Pancreas (tissue), 10 donors: ENCODE data around the gene PCCA. TPM values are rescaled to one million over a fixed set of nuclear protein-coding genes. Genes with fewer than 3 reads are reported as not detected.

Experiments used
- ATAC-seq, 4 donors: fragments of 200-7000 bp; cut with Tn5 transposase; one replicate each; pipeline versions ENCODE4 v1.8.0 to v1.9.1; 2020; ENCODE audit warnings: mild to moderate bottlenecking in 4 of 4, moderate library complexity in 4 of 4
- DNase-seq, 6 donors: peaks; one replicate each; pipeline ENCODE4 v3.0.0-alpha.2; 2020
- FAIRE-seq: peaks from 2 replicates; lab custom pipeline; 2012; peaks lifted over from hg19 to GRCh38; lab: Jason Lieb, UNC
- H3K27ac ChIP-seq, 4 donors: fragments of 200-600 bp; sonication (generic); 1 replicate in 3 of 4; 2 replicates in 1 of 4; pipeline versions ENCODE4 v1.5.0 to v1.8.0; 2020
- H3K27me3 ChIP-seq, 4 donors: fragments of 200-600 bp; one replicate each; pipeline ENCODE4 v1.8.0; 2021
- H3K36me3 ChIP-seq, 3 donors: fragments of 200-600 bp; sonication (generic) in 1 of 3; one replicate each; pipeline versions ENCODE4 v1.5.0 to v1.8.0; 2020 to 2021
- H3K4me1 ChIP-seq, 3 donors: fragments of 200-600 bp; one replicate each; pipeline ENCODE4 v1.8.0; 2021
- H3K4me3 ChIP-seq, 4 donors: fragments of 200-600 bp; sonication (generic) in 2 of 4; one replicate each; pipeline versions ENCODE4 v1.5.0 to v1.8.0; 2020 to 2021
- H3K9me3 ChIP-seq, 4 donors: fragments of 200-600 bp; one replicate each; pipeline ENCODE4 v1.8.0; 2021
- CTCF ChIP-seq, 4 donors: fragments of 200-600 bp; sonication (generic) in 3 of 4; IDR thresholded peaks; one replicate each; pipeline versions ENCODE4 v1.5.0 to v1.8.0; 2021; ENCODE audit warnings: antibody characterized with exemption in 4 of 4
- WGBS, 2 donors: extraction: QIAGEN DNeasy Blood & Tissue Kit; methylation state at CpG; one replicate each; pipeline ENCODE4 v1.1.7; 2013; 5-methylcytosine and 5-hydroxymethylcytosine counted together
- intact Hi-C, 3 donors: fragments of 100-400 bp; cut with DNase I; formaldehyde crosslinking; loops; one replicate each; pipeline versions ENCODE4 v1.11.1 to v1.14.2; 2022
- polyA plus RNA-seq, 2 donors: library from polyadenylated mRNA; stranded (reverse); fragments of 200-250 nt; gene quantifications; one replicate each; pipeline ENCODE4 v1.2.3, GENCODE V29; 2013
- total RNA-seq, 6 donors: library from RNA; stranded (reverse); fragmentation: NEBNext Ultra II Directional in 4 of 6; extraction: Animal tissue kit (Norgen Biotek cat#: 25700) in 4 of 6; gene quantifications; one replicate each; pipeline versions ENCODE4 v1.2.1 to v1.2.4, GENCODE V29; 2021 to 2023
- donor health status: healthy with polysubstance abuse.
- donor health status: DM: no; HTN: no; CAD: no; lungs with moderate emphysema.
- donor health status: DM: no; HTN: no; CAD: no.
- donor health status: control.
- donor health status: control.
- donor health status: Bipolar disorder and iron deficiency.
- donor health status: DM: yes; HTN: yes; CAD: no.
- donor health status: DM: no; HTN: no; CAD: no.
- donor health status: DM: no; HTN: no; CAD: no.
- donor health status: DM: yes; HTN: yes; CAD: no.

The PCCA gene
- total and polyA plus RNA-seq, 8 donors: 14.2 to 32.1 (median 24.1) TPM

DNA sequence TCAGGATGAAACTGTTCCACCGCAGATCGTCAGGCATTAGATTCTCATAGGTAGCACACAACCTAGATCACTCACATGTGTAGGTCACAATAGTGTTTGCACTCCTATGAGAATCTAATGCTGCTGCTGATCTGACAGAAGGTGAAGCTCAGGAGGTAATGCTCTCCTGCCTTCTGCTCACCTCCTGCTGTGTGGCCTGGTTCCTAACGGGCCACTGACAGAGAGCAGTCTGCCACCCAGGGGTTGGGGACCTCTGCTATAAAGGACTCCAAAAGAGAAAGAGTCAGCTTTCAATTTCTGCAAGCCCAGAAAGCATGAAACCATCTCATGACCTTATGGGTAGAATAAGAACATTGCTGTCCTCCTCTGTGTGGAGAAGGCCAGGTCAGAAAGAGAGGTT, 43.5 kb upstream of the PCCA start:
- FAIRE-seq (no peak), ATAC-seq (no peak), DNase-seq (no peak)
- TF ChIP-seq CTCF (IDR thresholded peaks at IDR 0.05): no peak
- H3K9me3 ChIP-seq: no peaks in the 10 kb centered on the region
- no peaks in the 10 kb centered on the region for H3K36me3 ChIP-seq
- H3K27ac ChIP-seq: no peak overlapping the region
- intact Hi-C loops: no loop called here
- H3K27me3 ChIP-seq: no peaks in the 10 kb centered on the region
- H3K4me1 ChIP-seq: peaks cover 0 to 2% (median 0%) of the 10 kb centered on the region in 3 donors
- WGBS, 2 donors: 64 to 75% methylated on average over 3 of the region's 3 CpGs
- H3K4me3 ChIP-seq: no peak overlapping the region

DNA sequence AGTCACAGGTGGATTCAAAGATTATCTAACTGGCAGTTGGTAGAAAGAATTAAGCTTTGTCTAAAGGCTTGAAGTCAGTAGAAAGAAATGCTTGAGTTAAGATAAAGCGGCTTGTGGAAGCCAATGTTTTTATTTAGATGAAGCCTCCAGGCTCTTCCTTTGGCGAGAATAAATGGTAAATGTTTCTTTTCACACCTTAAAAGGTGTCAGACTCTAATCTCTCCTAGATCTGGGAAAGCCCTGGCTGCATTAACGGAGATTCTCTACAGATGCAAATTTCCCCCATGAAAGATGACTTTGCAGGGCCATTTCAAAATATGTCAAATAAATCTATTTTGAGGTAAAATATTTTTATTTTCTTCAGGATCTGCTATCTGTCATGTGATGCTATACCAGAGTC, 37.8 kb upstream of the PCCA start:
- Histone ChIP-seq H3K4me1 (no peaks in the 10 kb centered on the region), H3K27ac (no peak overlapping the region), H3K36me3 (no peaks in the 10 kb centered on the region), H3K27me3 (no peaks in the 10 kb centered on the region), H3K4me3 (no peak overlapping the region), H3K9me3 (no peaks in the 10 kb centered on the region)
- ATAC-seq (no peak), DNase-seq (no peak), FAIRE-seq (no peak)
- intact Hi-C loops: no loop called here
- no peak for TF ChIP-seq CTCF (IDR thresholded peaks at IDR 0.05)
- WGBS, 2 donors: 89% methylated on average over 3 of the region's 3 CpGs

DNA sequence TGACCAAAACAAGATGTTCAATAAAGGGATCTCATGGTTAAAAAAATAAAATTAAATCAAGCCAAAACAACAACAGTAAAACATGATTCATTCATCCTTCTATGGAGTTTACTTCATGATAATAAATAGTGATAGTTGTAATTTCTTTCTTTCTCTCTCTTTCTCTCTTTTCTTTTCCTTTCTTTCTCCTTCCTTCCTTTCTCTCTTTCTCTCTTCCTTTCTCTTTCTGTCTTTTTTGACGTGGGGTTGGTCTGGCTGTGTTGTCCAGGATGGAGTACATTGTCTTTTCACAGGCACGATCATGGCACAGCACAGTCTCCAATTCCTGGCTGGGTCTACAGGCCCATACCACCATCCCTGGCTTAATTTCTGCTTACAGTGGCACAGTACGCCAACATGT, 29.1 kb upstream of the PCCA start:
- WGBS, 2 donors: 80 to 83% methylated on average over 3 of the region's 3 CpGs
- no peaks in the 10 kb centered on the region for H3K36me3 ChIP-seq
- intact Hi-C loops: no loop called here
- H3K4me1 ChIP-seq: no peaks in the 10 kb centered on the region
- no peak for TF ChIP-seq CTCF (IDR thresholded peaks at IDR 0.05)
- H3K4me3 ChIP-seq: no peak overlapping the region
- no peaks in the 10 kb centered on the region for H3K9me3 ChIP-seq
- H3K27ac ChIP-seq: no peak overlapping the region
- FAIRE-seq (no peak), ATAC-seq (no peak), DNase-seq (no peak)
- H3K27me3 ChIP-seq: no peaks in the 10 kb centered on the region

GRCh38 chr13:100063333-100063732, 25.6 kb upstream of the PCCA start:
- no peak for TF ChIP-seq CTCF (IDR thresholded peaks at IDR 0.05)
- no peak overlapping the region for H3K4me3 ChIP-seq
- H3K9me3 ChIP-seq: no peaks in the 10 kb centered on the region
- 64 to 77% methylated on average over 6 of the region's 6 CpGs for WGBS, 2 donors
- no peak overlapping the region for H3K27ac ChIP-seq
- no peaks in the 10 kb centered on the region for H3K4me1 ChIP-seq
- no peak for FAIRE-seq
- intact Hi-C loops: no loop called here
- ATAC-seq: no peak
- no peaks in the 10 kb centered on the region for H3K36me3 ChIP-seq
- no peaks in the 10 kb centered on the region for H3K27me3 ChIP-seq
- DNase-seq: no peak

- ATAC-seq: no peak
- TF ChIP-seq CTCF (IDR thresholded peaks at IDR 0.05): no peak
- 82 to 87% methylated on average over 5 of the region's 5 CpGs for WGBS, 2 donors
- FAIRE-seq: no peak
- Histone ChIP-seq H3K4me3 (no peak overlapping the region), H3K36me3 (no peaks in the 10 kb centered on the region), H3K4me1 (no peaks in the 10 kb centered on the region), H3K27me3 (no peaks in the 10 kb centered on the region), H3K9me3 (no peaks in the 10 kb centered on the region), H3K27ac (no peak overlapping the region)
- intact Hi-C loops: no loop called here
- no peak for DNase-seq
Observed at GRCh38 chr13:100063906-100064305, 25.0 kb upstream of the PCCA start.
